ENCODE data around the gene CLEC2L. TPM values are rescaled to one million over a fixed set of nuclear protein-coding genes. Genes with fewer than 3 reads are reported as not detected.

The CLEC2L gene
- total and polyA plus RNA-seq, 5 experiments from 2014 or later: not detected

- H3K4me1 Mint-ChIP-seq: peaks cover 2 to 12% (median 4%) of the 10 kb centered on the region in 4 donors
- H3K36me3 Mint-ChIP-seq: peaks cover 0 to 14% (median 9%) of the 10 kb centered on the region in 3 donors
- no peak for DNase-seq
- POLR2A ChIA-PET: no interaction called here
- no peak for ATAC-seq
- H3K27me3 Mint-ChIP-seq: peaks cover 0 to 4% (median 3%) of the 10 kb centered on the region in 5 donors
- no peak overlapping the region for H3K27ac Mint-ChIP-seq
- H3K4me3 Mint-ChIP-seq: peak overlapping the region in 1 of 10 donors; percentile 3
- H3K9me3 Mint-ChIP-seq: peaks cover 5 to 24% (median 14%) of the 10 kb centered on the region in 9 donors
These were observed 28.5 kb upstream of the CLEC2L start for GRCh38 chr7:139494835-139495579.

GRCh38 chr7:139495580-139496125 is 27.8 kb upstream of the CLEC2L start:
- POLR2A ChIA-PET: no interaction called here
- Mint-ChIP-seq H3K36me3 (peaks cover 0 to 14% (median 7%) of the 10 kb centered on the region in 3 donors), H3K4me3 (no peak overlapping the region), H3K4me1 (peaks cover 3 to 13% (median 8%) of the 10 kb centered on the region in 4 donors), H3K27me3 (peaks cover 0 to 9% (median 2%) of the 10 kb centered on the region in 5 donors), H3K9me3 (peaks cover 5 to 24% (median 14%) of the 10 kb centered on the region in 9 donors), H3K27ac (no peak overlapping the region)
- DNase-seq (no peak), ATAC-seq (no peak)

GRCh38 chr7:139496528-139496927 is 27.0 kb upstream of the CLEC2L start:
- Mint-ChIP-seq H3K9me3 (peaks cover under 1 to 17% (median 11%) of the 10 kb centered on the region in 9 donors), H3K36me3 (peaks cover 0 to 8% (median 7%) of the 10 kb centered on the region in 3 donors), H3K4me1 (peaks cover 3 to 13% (median 9%) of the 10 kb centered on the region in 4 donors), H3K27me3 (peaks cover 0 to 9% (median 2%) of the 10 kb centered on the region in 5 donors), H3K27ac (no peak overlapping the region), H3K4me3 (no peak overlapping the region)
- no peak for DNase-seq
- no peak for ATAC-seq
- POLR2A ChIA-PET: no interaction called here

GRCh38 chr7:139500770-139501138 is 22.7 kb upstream of the CLEC2L start:
- DNase-seq: no peak
- Mint-ChIP-seq H3K27ac (no peak overlapping the region), H3K27me3 (peaks cover 2 to 9% (median 4%) of the 10 kb centered on the region in 5 donors), H3K36me3 (no peaks in the 10 kb centered on the region), H3K4me1 (peaks cover 3 to 10% (median 6%) of the 10 kb centered on the region in 4 donors), H3K4me3 (peak overlapping the region in 3 of 10 donors; percentile 5 to 90 (median 77)), H3K9me3 (no peaks in the 10 kb centered on the region)
- ATAC-seq: no peak
- POLR2A ChIA-PET: interaction anchor here (0.6 kb wide), 1 partner anchor 34 kb away, joined by 3 read pairs; no protein-coding TSS in a partner anchor

DNA sequence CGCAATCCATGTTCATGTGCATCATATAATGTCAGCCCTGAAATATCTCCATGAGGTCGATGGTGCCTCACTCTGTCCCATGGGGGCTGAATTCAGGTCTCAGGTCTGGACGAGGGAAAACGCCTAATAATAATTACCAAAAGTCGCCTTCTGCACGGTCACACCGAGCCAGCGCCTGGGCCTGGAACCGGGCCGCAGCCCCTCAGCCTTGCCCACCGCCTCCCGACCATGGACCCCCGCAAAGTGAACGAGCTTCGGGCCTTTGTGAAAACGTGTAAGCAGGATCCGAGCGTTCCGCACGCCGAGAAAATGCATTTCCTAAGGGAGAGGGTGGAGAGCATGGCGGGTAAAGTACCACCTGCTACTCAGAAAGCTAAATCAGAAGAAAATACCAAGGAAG is 21.3 kb upstream of the CLEC2L start:
- Mint-ChIP-seq H3K4me1 (peaks cover 3 to 10% (median 6%) of the 10 kb centered on the region in 4 donors), H3K4me3 (no peak overlapping the region), H3K27ac (no peak overlapping the region), H3K27me3 (peaks cover 2 to 9% (median 4%) of the 10 kb centered on the region in 5 donors), H3K36me3 (no peaks in the 10 kb centered on the region), H3K9me3 (no peaks in the 10 kb centered on the region)
- ATAC-seq: no peak
- DNase-seq: no peak
- POLR2A ChIA-PET: no interaction called here

DNA sequence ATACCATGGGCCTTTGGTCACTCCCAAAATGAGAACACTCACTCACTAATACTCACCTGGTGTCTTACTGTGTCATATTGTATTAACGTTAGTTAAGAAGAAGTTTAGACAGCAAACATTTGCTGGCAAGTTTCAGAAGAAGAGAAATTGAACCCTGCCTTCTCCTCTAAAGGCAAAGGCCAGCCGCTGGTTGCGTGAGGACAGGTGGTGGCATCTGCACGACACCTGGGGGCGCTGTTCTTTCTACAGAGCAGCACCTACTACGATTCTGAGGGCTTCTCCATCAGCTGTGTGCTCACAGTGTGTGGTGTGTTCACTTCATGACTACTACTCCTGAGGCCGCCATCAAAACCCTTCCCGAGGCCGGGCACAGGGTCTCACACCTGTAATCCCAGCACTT is 17.9 kb upstream of the CLEC2L start:
- H3K4me1 Mint-ChIP-seq: peaks cover 0 to 3% (median 0%) of the 10 kb centered on the region in 4 donors
- POLR2A ChIA-PET: no interaction called here
- ATAC-seq (no peak), DNase-seq (no peak)
- no peak overlapping the region for H3K27ac Mint-ChIP-seq
- H3K4me3 Mint-ChIP-seq: no peak overlapping the region
- no peaks in the 10 kb centered on the region for H3K36me3 Mint-ChIP-seq
- H3K9me3 Mint-ChIP-seq: no peaks in the 10 kb centered on the region
- peaks cover 0 to 3% (median 2%) of the 10 kb centered on the region in 5 donors for H3K27me3 Mint-ChIP-seq

GRCh38 chr7:139509535-139509934 is 13.9 kb upstream of the CLEC2L start:
- ATAC-seq: no peak
- no peaks in the 10 kb centered on the region for H3K27me3 Mint-ChIP-seq
- no peaks in the 10 kb centered on the region for H3K36me3 Mint-ChIP-seq

DNA sequence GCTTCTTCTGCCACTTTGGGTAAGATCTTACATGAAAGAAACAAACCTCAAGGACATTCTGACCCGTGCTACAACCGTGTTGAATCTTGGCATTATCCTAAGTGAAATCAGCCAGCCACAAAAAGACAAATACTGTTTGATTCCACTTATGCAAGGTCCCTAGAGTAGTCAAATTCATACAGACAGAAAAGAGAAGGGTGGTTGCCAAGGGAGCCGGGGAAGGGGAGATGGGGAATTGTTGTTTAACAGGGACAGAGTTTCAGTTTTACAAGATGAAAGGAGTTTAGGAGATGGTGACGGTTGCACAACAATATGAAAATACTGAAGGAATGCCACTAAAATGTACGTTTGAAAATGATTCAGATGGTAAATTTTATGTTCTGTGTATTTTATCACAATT is 12.2 kb upstream of the CLEC2L start:
- no peaks in the 10 kb centered on the region for H3K27me3 Mint-ChIP-seq
- no peak for DNase-seq
- no peaks in the 10 kb centered on the region for H3K36me3 Mint-ChIP-seq
- no peaks in the 10 kb centered on the region for H3K9me3 Mint-ChIP-seq
- no peak overlapping the region for H3K27ac Mint-ChIP-seq
- H3K4me1 Mint-ChIP-seq: no peaks in the 10 kb centered on the region
- no peak for ATAC-seq
- POLR2A ChIA-PET: no interaction called here
- no peak overlapping the region for H3K4me3 Mint-ChIP-seq

More at GRCh38 chr7:139509535-139509934, 13.9 kb upstream of the CLEC2L start:
- DNase-seq: no peak
- H3K9me3 Mint-ChIP-seq: no peaks in the 10 kb centered on the region
- H3K4me1 Mint-ChIP-seq: no peaks in the 10 kb centered on the region
- POLR2A ChIA-PET: interaction anchor here (0.6 kb wide), 1 partner anchor 967 kb away, joined by 5 read pairs; no protein-coding TSS in a partner anchor
- H3K4me3 Mint-ChIP-seq: no peak overlapping the region
- no peak overlapping the region for H3K27ac Mint-ChIP-seq

- DNase-seq: no peak
- H3K4me3 Mint-ChIP-seq: no peak overlapping the region
- no peak overlapping the region for H3K27ac Mint-ChIP-seq
- H3K4me1 Mint-ChIP-seq: no peaks in the 10 kb centered on the region
- no peak for ATAC-seq
- POLR2A ChIA-PET: no interaction called here
- no peaks in the 10 kb centered on the region for H3K9me3 Mint-ChIP-seq
- H3K36me3 Mint-ChIP-seq: no peaks in the 10 kb centered on the region
- peaks cover 0 to 2% (median 0%) of the 10 kb centered on the region in 5 donors for H3K27me3 Mint-ChIP-seq
These were observed 8.2 kb upstream of the CLEC2L start for GRCh38 chr7:139515266-139515665.

DNA sequence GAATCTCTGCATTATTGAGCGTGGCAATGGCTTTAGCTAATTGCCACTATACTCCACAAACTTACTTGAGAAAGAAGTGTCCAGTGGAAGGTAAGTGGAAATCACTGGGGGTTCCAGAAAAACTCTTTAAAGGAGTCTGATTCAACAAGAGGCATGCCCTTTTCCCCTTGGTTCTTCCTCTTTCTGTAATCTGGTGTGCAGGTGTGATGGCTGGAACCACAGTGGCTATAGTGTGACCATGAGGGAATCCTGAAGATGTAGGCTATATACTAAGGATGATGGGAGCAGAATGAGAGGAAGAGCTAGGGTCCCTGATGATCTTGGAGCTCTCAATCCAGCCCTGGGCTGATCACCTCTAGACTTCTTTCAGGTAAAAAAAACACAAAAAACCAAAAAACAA is 2.0 kb upstream of the CLEC2L start:
- H3K4me1 Mint-ChIP-seq: peaks cover 0 to 4% (median 2%) of the 10 kb centered on the region in 4 donors
- DNase-seq: no peak
- H3K36me3 Mint-ChIP-seq: peaks cover 0 to 4% (median 0%) of the 10 kb centered on the region in 3 donors
- H3K27ac Mint-ChIP-seq: no peak overlapping the region
- POLR2A ChIA-PET: no interaction called here
- ATAC-seq: no peak
- peaks cover 15 to 44% (median 37%) of the 10 kb centered on the region in 5 donors for H3K27me3 Mint-ChIP-seq
- H3K9me3 Mint-ChIP-seq: peaks cover 0 to 3% (median 0%) of the 10 kb centered on the region in 9 donors
- H3K4me3 Mint-ChIP-seq: peak overlapping the region in 1 of 10 donors; percentile 12

- Mint-ChIP-seq H3K9me3 (peaks cover 0 to 3% (median 0%) of the 10 kb centered on the region in 9 donors), H3K4me3 (peak overlapping the region in 1 of 10 donors; percentile 12), H3K27ac (peak overlapping the region in 1 of 10 donors; percentile 9), H3K27me3 (peaks cover 15 to 52% (median 37%) of the 10 kb centered on the region in 5 donors), H3K36me3 (peaks cover 0 to 4% (median 0%) of the 10 kb centered on the region in 3 donors), H3K4me1 (peaks cover 0 to 7% (median 5%) of the 10 kb centered on the region in 4 donors)
- POLR2A ChIA-PET: no interaction called here
- DNase-seq (no peak), ATAC-seq (no peak)
These were observed 671 bp upstream of the CLEC2L start for GRCh38 chr7:139522830-139523198.

DNA sequence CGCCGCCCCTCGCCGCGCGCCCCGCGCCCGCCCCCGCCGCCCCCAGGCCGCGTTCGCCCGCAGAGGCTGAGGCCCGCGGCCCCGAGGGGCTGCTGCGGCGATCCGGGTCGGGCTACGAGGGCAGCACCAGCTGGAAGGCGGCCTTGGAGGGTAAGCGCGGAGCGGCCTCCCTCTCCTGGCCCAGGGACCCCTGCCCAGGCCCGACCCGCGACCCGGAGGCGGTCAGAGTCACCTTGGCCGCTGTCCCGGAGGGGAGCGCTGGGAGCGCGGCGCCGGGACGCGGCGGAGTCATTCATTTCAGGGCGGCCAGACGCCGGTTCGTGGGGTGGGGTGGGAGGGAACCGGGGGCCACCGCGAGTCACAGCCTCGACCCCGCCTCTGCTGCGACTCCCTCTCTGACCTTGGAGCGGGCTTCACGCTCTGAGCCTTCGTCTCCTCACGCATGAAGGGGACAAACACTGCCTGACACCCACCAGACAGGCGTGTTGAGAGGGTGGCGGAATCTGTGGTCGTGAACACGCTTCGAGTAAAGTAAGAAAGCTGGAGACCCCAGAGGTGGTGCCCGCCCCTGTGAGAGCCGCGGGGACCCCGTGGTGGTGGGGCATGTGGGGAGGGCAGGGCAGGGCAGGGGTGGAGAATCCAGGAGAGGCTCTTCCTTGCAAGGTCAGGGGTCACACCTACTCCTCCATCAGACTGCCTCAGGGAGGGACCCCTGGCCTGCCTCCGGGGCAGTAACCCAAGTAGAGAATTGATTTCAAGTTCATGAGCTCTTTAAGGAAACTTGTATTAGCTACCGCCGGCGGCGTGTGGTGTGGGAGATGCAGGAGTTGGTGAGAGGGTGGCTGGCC is 707 bp downstream of the CLEC2L start:
- peaks cover 0 to 4% (median 0%) of the 10 kb centered on the region in 3 donors for H3K36me3 Mint-ChIP-seq
- peaks cover 17 to 52% (median 44%) of the 10 kb centered on the region in 5 donors for H3K27me3 Mint-ChIP-seq
- no peak for DNase-seq
- ATAC-seq: no peak
- no peak overlapping the region for H3K27ac Mint-ChIP-seq
- peaks cover 0 to 7% (median 5%) of the 10 kb centered on the region in 4 donors for H3K4me1 Mint-ChIP-seq
- POLR2A ChIA-PET: no interaction called here
- H3K4me3 Mint-ChIP-seq: peak overlapping the region in 4 of 10 donors; percentile 3 to 41 (median 27)
- peaks cover 0 to 5% (median 0%) of the 10 kb centered on the region in 9 donors for H3K9me3 Mint-ChIP-seq
